SK-N-SH (cell line): ENCODE measurements around the gene RAPGEF1. TPM values are rescaled to one million over a fixed set of nuclear protein-coding genes. Genes with fewer than 3 reads are reported as not detected.

ENCODE experiments used
- CTCF ChIA-PET: fragments of 300-600, 350-600 bp; formaldehyde crosslinking; extraction: SDS; loops from one replicate; lab custom pipeline; 2021; lab: Yijun Ruan, JAX
- POLR2A ChIA-PET: fragments of 350-600 bp; sonication (Branson Sonifier 250); formaldehyde crosslinking; extraction: SDS; loops from one replicate; lab custom pipeline; 2020; ENCODE audit warnings: antibody characterized with exemption, inconsistent platforms; lab: Yijun Ruan, JAX
- DNase-seq: peaks from one replicate; pipeline ENCODE4 v3.0.0; 2012
- H2AFZ ChIP-seq: fragments of 200-600 bp; sonication (generic); 2 replicates; pipeline ENCODE4 v1.8.1; 2016; ENCODE audit warnings: antibody characterized with exemption, mild to moderate bottlenecking, low read depth
- H3F3A ChIP-seq: fragments of 200-600 bp; sonication (generic); replicated peaks from 2 replicates; pipeline ENCODE3; 2016; ENCODE audit warnings: antibody characterized with exemption, mild to moderate bottlenecking; ENCODE audit not compliant: insufficient read depth
- H3K27ac ChIP-seq, 2 experiments: fragments of 200-500 bp in 1 of 2; fragments of 200-600 bp in 1 of 2; sonication (Bioruptor generic) in 1 of 2; sonication (generic), shearing (Covaris generic) in 1 of 2; 2 replicates each; pipeline versions ENCODE4 v1.5.1 to v1.6.1; 2014 to 2016; ENCODE audit warnings: low read depth in 2 of 2, inconsistent platforms in 1 of 2, low read length in 1 of 2, mild to moderate bottlenecking in 1 of 2, mixed read lengths in 1 of 2
- H3K27me3 ChIP-seq: fragments of 200-600 bp; sonication (generic), shearing (Covaris generic); 2 replicates; pipeline ENCODE4 v1.6.1; 2016; ENCODE audit warnings: mixed run types; ENCODE audit not compliant: insufficient read depth
- H3K36me3 ChIP-seq, 2 experiments: fragments of 200-500 bp in 1 of 2; fragments of 200-600 bp in 1 of 2; sonication (Bioruptor generic) in 1 of 2; sonication (generic) in 1 of 2; replicated peaks in 1 of 2; 2 replicates each; pipeline versions ENCODE3 to v1.5.1; 2014 to 2016; ENCODE audit warnings: low read length in 1 of 2, mild to moderate bottlenecking in 1 of 2; ENCODE audit not compliant: insufficient read depth in 2 of 2, control insufficient read depth in 1 of 2
- H3K4me1 ChIP-seq, 2 experiments: fragments of 200-500 bp in 1 of 2; fragments of 200-600 bp in 1 of 2; sonication (Bioruptor generic) in 1 of 2; sonication (generic), shearing (Covaris generic) in 1 of 2; 2 replicates each; pipeline versions ENCODE4 v1.5.1 to v1.6.1; 2014 to 2016; ENCODE audit warnings: low read depth in 1 of 2, low read length in 1 of 2, mixed run types in 1 of 2; ENCODE audit not compliant: insufficient read depth in 2 of 2, control insufficient read depth in 1 of 2
- H3K4me2 ChIP-seq: fragments of 200-600 bp; sonication (generic), shearing (Covaris generic); 2 replicates; pipeline ENCODE4 v1.6.1; 2017; ENCODE audit warnings: mixed run types
- H3K4me3 ChIP-seq, 2 experiments: fragments of 200-500 bp in 1 of 2; fragments of 200-600 bp in 1 of 2; sonication (Bioruptor generic) in 1 of 2; sonication (generic), shearing (Covaris generic) in 1 of 2; 2 replicates each; pipeline versions ENCODE4 v1.5.1 to v1.8.1; 2014 to 2016; ENCODE audit warnings: low read depth in 2 of 2, inconsistent platforms in 1 of 2, low read length in 1 of 2, mild to moderate bottlenecking in 1 of 2, mixed read lengths in 1 of 2, moderate library complexity in 1 of 2
- H3K79me2 ChIP-seq: fragments of 200-600 bp; sonication (generic); 2 replicates; pipeline ENCODE4 v1.8.1; 2017; ENCODE audit warnings: mild to moderate bottlenecking; ENCODE audit not compliant: insufficient read depth
- H3K9ac ChIP-seq: fragments of 200-600 bp; sonication (generic); 2 replicates; pipeline ENCODE4 v1.6.1; 2017; ENCODE audit warnings: mixed run types
- H3K9me2 ChIP-seq: fragments of 200-600 bp; sonication (generic); 2 replicates; pipeline ENCODE4 v1.6.1; 2017; ENCODE audit warnings: mixed run types
- H3K9me3 ChIP-seq: fragments of 200-600 bp; sonication (generic); 2 replicates; pipeline ENCODE4 v1.6.1; 2017; ENCODE audit warnings: mixed run types, mild to moderate bottlenecking, moderate library complexity
- H4K20me1 ChIP-seq: fragments of 200-600 bp; sonication (generic); 2 replicates; pipeline ENCODE4 v1.6.1; 2017; ENCODE audit warnings: mild to moderate bottlenecking, mixed run types; ENCODE audit not compliant: insufficient read depth
- CHD2 ChIP-seq: fragments of 150-350 bp; IDR thresholded peaks from 2 replicates; pipeline ENCODE4 v1.6.1; 2018; ENCODE audit warnings: low read length; ENCODE audit not compliant: partially characterized antibody
- EZH2phosphoT487 ChIP-seq: fragments of 200-600 bp; sonication (generic); IDR thresholded peaks from 2 replicates; pipeline ENCODE4 v1.6.1; 2017; ENCODE audit warnings: low read depth, mixed run types, mild to moderate bottlenecking, antibody characterized with exemption, moderate library complexity, borderline replicate concordance
- FOSL2 ChIP-seq: IDR thresholded peaks from 2 replicates; pipeline ENCODE4 v1.4.0; 2012; ENCODE audit warnings: low read depth, mild to moderate bottlenecking, moderate library complexity, borderline replicate concordance
- FOXJ3 ChIP-seq: sonication (generic); formaldehyde crosslinking; IDR thresholded peaks from 2 replicates; pipeline ENCODE4 v1.5.1; 2020; ENCODE audit warnings: mild to moderate bottlenecking, missing genetic modification reagents
- FOXM1 ChIP-seq: IDR thresholded peaks from 2 replicates; pipeline ENCODE4 v1.4.0; 2012; ENCODE audit warnings: low read depth, mild to moderate bottlenecking
- GABPA ChIP-seq: IDR thresholded peaks from 2 replicates; pipeline ENCODE4 v1.4.0; 2012; ENCODE audit warnings: low read depth, mild to moderate bottlenecking
- MXI1 ChIP-seq: IDR thresholded peaks from 2 replicates; pipeline ENCODE4 v1.6.1; 2012; ENCODE audit warnings: mild to moderate bottlenecking, low read depth, low read length, improper control_type of control experiment
- NFIC ChIP-seq: IDR thresholded peaks from 2 replicates; pipeline ENCODE4 v1.4.0; 2012; ENCODE audit warnings: borderline replicate concordance
- RFX5 ChIP-seq: IDR thresholded peaks from 2 replicates; pipeline ENCODE4 v1.6.1; 2012; ENCODE audit warnings: mild to moderate bottlenecking, improper control_type of control experiment, low read length
- RXRA ChIP-seq: IDR thresholded peaks from 2 replicates; pipeline ENCODE4 v1.4.0; 2012; ENCODE audit warnings: low read depth, mild to moderate bottlenecking, borderline replicate concordance
- SIN3A ChIP-seq: IDR thresholded peaks from 2 replicates; pipeline ENCODE4 v1.6.1; 2012; ENCODE audit warnings: low read depth, mild to moderate bottlenecking, low read length, moderate library complexity, borderline replicate concordance
- SMC3 ChIP-seq: IDR thresholded peaks from 2 replicates; pipeline ENCODE4 v1.6.1; 2012; ENCODE audit warnings: low read depth, low read length, improper control_type of control experiment
- TAF1 ChIP-seq: IDR thresholded peaks from 2 replicates; pipeline ENCODE4 v1.6.1; 2012; ENCODE audit warnings: low read depth, mild to moderate bottlenecking, low read length, moderate library complexity, borderline replicate concordance
- TCF12 ChIP-seq: IDR thresholded peaks from 2 replicates; pipeline ENCODE4 v1.4.0; 2012
- WGBS: methylation state at CpG from one replicate; pipeline ENCODE4 v1.1.6; 2017; ENCODE audit warnings: low lambda C conversion rate; 5-methylcytosine and 5-hydroxymethylcytosine counted together
- polyA plus RNA-seq, 3 experiments: library from polyadenylated mRNA; depleted of rRNA; stranded (reverse); fragments of >200 nt; gene quantifications; 2 replicates each; pipeline ENCODE4 v1.2.3, GENCODE V29; 2012
- TF ChIP-seq, protein P1 (sequence below): IDR thresholded peaks from 2 replicates; pipeline ENCODE4 v1.4.0; 2012; ENCODE audit warnings: low read depth, borderline replicate concordance
- TF ChIP-seq, protein P2 (sequence below): fragments of 150-350 bp; IDR thresholded peaks from 2 replicates; pipeline ENCODE4 v1.6.1; 2016; ENCODE audit warnings: mild to moderate bottlenecking, low read depth, low read length

Gene RAPGEF1
- polyA plus RNA-seq, 1 of the 3 experiments (the other 2 are of a cell fraction): 26.2 TPM

DNA sequence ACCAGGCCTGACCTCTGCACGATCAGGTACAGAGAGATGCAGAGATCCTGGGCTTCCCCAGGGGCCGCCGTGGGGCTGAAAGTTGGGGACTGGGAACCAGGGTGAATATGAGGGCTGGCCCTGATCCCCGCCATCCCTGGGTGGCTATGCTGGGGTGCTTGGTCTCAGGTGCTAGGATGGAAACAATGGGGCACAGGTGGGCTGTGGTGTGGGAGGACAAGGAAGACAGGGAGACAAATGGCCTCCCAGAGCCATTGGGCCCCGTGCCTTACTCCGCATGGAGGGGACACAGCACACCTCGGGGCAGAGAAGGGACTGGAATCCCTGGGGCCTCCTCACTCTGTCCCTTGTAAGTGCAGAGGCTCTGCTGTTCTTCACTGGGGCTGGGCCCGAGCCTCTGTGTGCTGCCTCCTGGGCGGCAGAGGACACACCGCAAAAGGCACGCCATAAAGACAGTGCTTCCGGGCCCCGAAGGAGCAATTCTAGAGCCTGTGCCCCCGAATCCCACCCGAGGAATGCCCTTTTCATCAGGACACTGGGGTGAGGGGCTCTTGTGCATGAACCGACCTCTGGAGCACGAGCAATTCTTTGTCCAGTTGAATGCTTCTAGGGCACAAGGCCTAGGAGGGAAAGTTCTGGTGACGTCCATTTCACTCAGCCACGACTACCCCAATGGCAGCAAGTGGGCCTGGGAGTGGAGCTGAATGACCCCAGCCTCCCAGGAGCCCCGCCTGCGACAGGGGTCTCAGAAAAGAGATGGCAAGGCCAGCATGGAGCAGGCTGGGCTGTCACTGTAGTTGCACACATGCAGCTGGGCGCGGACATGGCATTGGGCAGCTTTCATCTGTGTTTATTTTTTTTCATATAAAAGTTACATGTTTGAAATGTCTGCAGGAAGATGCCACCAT lies 163.7 kb downstream of the RAPGEF1 start:
- DNase-seq: no peak
- no peak overlapping the region for H3K4me3 ChIP-seq
- no peak overlapping the region for H3K4me2 ChIP-seq
- no peaks in the 10 kb centered on the region for H3K27me3 ChIP-seq
- H3K4me1 ChIP-seq: peaks cover 0 to 4% of the 10 kb centered on the region in 2 experiments; a peak in 1 of 4 replicates
- no peaks in the 10 kb centered on the region for H3K79me2 ChIP-seq
- no peaks in the 10 kb centered on the region for H4K20me1 ChIP-seq
- peaks cover 8 to 21% of the 10 kb centered on the region in 2 experiments for H3K36me3 ChIP-seq
- no peaks in the 10 kb centered on the region for H3K9me2 ChIP-seq
- TF ChIP-seq FOSL2: no peak
- no peak for TF ChIP-seq RFX5
- TF ChIP-seq, protein P1, sequence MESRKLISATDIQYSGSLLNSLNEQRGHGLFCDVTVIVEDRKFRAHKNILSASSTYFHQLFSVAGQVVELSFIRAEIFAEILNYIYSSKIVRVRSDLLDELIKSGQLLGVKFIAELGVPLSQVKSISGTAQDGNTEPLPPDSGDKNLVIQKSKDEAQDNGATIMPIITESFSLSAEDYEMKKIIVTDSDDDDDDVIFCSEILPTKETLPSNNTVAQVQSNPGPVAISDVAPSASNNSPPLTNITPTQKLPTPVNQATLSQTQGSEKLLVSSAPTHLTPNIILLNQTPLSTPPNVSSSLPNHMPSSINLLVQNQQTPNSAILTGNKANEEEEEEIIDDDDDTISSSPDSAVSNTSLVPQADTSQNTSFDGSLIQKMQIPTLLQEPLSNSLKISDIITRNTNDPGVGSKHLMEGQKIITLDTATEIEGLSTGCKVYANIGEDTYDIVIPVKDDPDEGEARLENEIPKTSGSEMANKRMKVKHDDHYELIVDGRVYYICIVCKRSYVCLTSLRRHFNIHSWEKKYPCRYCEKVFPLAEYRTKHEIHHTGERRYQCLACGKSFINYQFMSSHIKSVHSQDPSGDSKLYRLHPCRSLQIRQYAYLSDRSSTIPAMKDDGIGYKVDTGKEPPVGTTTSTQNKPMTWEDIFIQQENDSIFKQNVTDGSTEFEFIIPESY: no peak
- no peak for TF ChIP-seq EZH2phosphoT487
- H3K9me3 ChIP-seq: no peaks in the 10 kb centered on the region
- no peak overlapping the region for H3K9ac ChIP-seq
- WGBS: 95% methylated on average over 23 of the region's 23 CpGs
- ChIA-PET POLR2A (no interaction called here), CTCF (interaction anchor here (1.5 to 2.8 kb wide), 2 partner anchors 16 to 164 kb away, joined by 3 to 8 read pairs; no protein-coding TSS in a partner anchor)
- no peak overlapping the region for H3K27ac ChIP-seq
- no peaks in the 10 kb centered on the region for H3F3A ChIP-seq
- H2AFZ ChIP-seq: no peak overlapping the region

DNA sequence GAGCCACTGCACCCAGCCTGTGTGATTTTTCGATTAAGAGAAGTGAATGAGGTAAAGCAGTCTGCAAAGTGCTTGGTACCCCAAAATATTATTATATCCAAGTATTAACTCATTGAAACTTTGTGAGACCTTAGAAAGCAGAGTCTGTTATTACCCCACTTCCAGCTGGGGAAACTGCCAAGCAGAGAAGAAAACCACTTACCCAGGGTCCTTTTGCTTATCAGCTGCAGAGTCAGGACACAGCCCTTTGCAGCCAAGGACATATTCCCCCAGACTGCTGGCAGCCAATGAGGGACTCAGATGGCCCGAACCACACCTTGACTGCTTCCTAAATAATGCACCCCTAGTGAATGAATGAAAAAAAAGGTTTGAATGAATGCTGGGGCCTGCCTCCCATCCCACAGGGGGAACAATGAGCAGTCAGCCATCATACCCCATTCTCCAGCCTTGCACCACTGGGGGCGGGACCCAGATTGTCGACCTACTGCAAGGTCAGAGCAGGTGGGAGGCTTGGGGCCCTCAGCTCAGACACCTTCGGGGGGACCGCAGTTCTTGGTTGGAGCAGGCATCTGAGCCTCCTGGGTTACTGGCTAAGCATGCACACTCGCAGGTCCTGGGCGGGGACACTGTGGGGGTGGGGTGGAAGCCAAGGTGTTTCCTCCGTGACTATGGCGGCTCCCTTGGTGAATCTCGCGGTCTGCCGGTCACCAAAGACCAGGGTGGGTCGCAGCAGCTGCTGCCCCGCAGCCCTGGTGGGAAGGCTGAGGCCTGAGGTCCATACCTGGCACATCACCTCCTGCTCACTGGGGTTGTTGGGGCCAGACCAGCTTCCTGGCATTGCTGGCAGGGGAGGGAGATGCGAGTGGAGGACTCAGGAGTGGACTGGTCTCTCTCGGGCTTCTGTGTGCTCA lies 164.9 kb downstream of the RAPGEF1 start:
- Histone ChIP-seq H3K79me2 (no peaks in the 10 kb centered on the region), H4K20me1 (no peaks in the 10 kb centered on the region), H3F3A (no peaks in the 10 kb centered on the region), H3K9me2 (no peaks in the 10 kb centered on the region), H3K4me1 (peaks cover 0 to 4% of the 10 kb centered on the region in 2 experiments; a peak in 1 of 4 replicates), H3K4me3 (no peak overlapping the region), H3K27ac (no peak overlapping the region), H3K9me3 (no peaks in the 10 kb centered on the region), H3K36me3 (peaks cover 11 to 17% of the 10 kb centered on the region in 2 experiments), H3K9ac (no peak overlapping the region), H3K4me2 (no peak overlapping the region), H2AFZ (no peak overlapping the region), H3K27me3 (no peaks in the 10 kb centered on the region)
- 94% methylated on average over 4 of the region's 17 CpGs for WGBS
- POLR2A ChIA-PET: no interaction called here
- CTCF ChIA-PET: interaction anchor here (1.5 to 2.8 kb wide), 2 partner anchors 17 to 165 kb away, joined by 3 to 8 read pairs; no protein-coding TSS in a partner anchor
- no peak for DNase-seq
- TF ChIP-seq NFIC (no peak), GABPA (no peak), MXI1 (no peak), CHD2 (no peak), SIN3A (no peak), FOXM1 (no peak), TCF12 (no peak), FOXJ3 (no peak), TAF1 (no peak), RXRA (no peak), SMC3 (no peak)
- TF ChIP-seq, protein P2, sequence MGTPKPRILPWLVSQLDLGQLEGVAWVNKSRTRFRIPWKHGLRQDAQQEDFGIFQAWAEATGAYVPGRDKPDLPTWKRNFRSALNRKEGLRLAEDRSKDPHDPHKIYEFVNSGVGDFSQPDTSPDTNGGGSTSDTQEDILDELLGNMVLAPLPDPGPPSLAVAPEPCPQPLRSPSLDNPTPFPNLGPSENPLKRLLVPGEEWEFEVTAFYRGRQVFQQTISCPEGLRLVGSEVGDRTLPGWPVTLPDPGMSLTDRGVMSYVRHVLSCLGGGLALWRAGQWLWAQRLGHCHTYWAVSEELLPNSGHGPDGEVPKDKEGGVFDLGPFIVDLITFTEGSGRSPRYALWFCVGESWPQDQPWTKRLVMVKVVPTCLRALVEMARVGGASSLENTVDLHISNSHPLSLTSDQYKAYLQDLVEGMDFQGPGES: no peak
